Measurements from ENCODE around the gene DLG1. TPM values are rescaled to one million over a fixed set of nuclear protein-coding genes. Genes with fewer than 3 reads are reported as not detected.

Gene DLG1
- total RNA-seq, 1 experiment from 2014 or later = 89.8 TPM

DNA sequence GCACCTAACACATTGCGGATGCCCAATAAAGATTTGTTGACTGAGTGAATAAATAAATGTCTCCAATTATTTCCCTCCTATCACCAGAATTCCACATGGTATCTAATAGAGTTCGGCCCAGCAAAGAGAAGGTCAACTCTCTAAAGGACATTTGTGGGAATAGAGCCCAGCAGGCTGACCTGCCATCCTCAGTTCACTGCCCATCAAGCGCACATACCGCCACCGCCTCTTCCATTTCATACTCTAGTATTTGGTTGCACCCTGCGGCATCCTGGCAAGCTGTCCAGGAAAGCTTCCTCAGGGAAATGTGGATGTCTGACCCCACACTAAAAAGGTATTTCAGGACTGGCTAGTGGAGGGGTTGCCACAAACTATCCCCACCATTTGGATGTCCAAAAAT, 29.8 kb upstream of the DLG1 start:
- ChIA-PET RAD21 (ENCODE audit: low non-redundant PET in 1 of 2, low total read pairs in 2 of 2, uncharacterized antibody in 2 of 2, unreplicated experiment in 2 of 2) (no interaction called here), POLR2A (no interaction called here), CTCF (no interaction called here)
- Histone ChIP-seq H3K4me1 (ENCODE audit: control insufficient read depth in 1 of 2, insufficient read depth in 2 of 2, low read length in 2 of 2) (no peaks in the 10 kb centered on the region), H3K4me3 (replicated peaks in 1 of 2; ENCODE audit: low read depth in 1 of 2, low read length in 2 of 2) (no peak overlapping the region), H3K9me3 (ENCODE audit: control insufficient read depth in 1 of 2, insufficient read depth in 1 of 2, low read depth in 1 of 2, low read length in 2 of 2) (no peaks in the 10 kb centered on the region), H4K20me1 (ENCODE audit: insufficient read depth) (no peaks in the 10 kb centered on the region), H3K27ac (ENCODE audit: low read depth, low read length) (no peak overlapping the region), H3K9me2 (ENCODE audit: insufficient read depth) (no peaks in the 10 kb centered on the region), H3K9ac (ENCODE audit: low read length) (no peak overlapping the region), H3K36me3 (ENCODE audit: control insufficient read depth in 1 of 2, insufficient read depth in 2 of 2, low read length in 2 of 2) (no peaks in the 10 kb centered on the region), H3K27me3 (ENCODE audit: insufficient read depth, low read length) (no peaks in the 10 kb centered on the region), H2AFZ (ENCODE audit: low read depth, low read length, poor library complexity, severe bottlenecking) (no peak overlapping the region), H3K79me2 (ENCODE audit: insufficient read depth, low read length) (no peaks in the 10 kb centered on the region), H3K4me2 (ENCODE audit: low read length) (no peak overlapping the region)
- BruUV-seq (replicated peaks) = no TSS peak
- TF ChIP-seq EZH2 (IDR thresholded peaks at IDR 0.05) (no peak), RAD21 (IDR thresholded peaks at IDR 0.05; ENCODE audit: low read depth) (no peak), SP1 (IDR thresholded peaks at IDR 0.05; ENCODE audit: low read depth) (no peak), EGR1 (IDR thresholded peaks at IDR 0.05; ENCODE audit: low read depth) (no peak), EZH2phosphoT487 (IDR thresholded peaks at IDR 0.05; ENCODE audit: borderline replicate concordance) (no peak), JUND (IDR thresholded peaks at IDR 0.05) (no peak), YY1 (IDR thresholded peaks at IDR 0.05; ENCODE audit: extremely low read depth, insufficient replicate concordance, low read depth, low read length) (no peak), CEBPB (IDR thresholded peaks at IDR 0.05; ENCODE audit: low read depth) (no peak), POLR2AphosphoS5 (IDR thresholded peaks at IDR 0.05; ENCODE audit: low read depth, low read length) (no peak), TCF7L2 (IDR thresholded peaks at IDR 0.05; ENCODE audit: borderline replicate concordance, extremely low read depth, insufficient read depth, insufficient read length) (no peak)
- TF ChIP-seq, protein P1, sequence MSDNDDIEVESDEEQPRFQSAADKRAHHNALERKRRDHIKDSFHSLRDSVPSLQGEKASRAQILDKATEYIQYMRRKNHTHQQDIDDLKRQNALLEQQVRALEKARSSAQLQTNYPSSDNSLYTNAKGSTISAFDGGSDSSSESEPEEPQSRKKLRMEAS (IDR thresholded peaks at IDR 0.05) = no peak
- TF ChIP-seq, protein P2, sequence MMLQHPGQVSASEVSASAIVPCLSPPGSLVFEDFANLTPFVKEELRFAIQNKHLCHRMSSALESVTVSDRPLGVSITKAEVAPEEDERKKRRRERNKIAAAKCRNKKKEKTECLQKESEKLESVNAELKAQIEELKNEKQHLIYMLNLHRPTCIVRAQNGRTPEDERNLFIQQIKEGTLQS (IDR thresholded peaks at IDR 0.05) = no peak
- TF ChIP-seq, protein P3, sequence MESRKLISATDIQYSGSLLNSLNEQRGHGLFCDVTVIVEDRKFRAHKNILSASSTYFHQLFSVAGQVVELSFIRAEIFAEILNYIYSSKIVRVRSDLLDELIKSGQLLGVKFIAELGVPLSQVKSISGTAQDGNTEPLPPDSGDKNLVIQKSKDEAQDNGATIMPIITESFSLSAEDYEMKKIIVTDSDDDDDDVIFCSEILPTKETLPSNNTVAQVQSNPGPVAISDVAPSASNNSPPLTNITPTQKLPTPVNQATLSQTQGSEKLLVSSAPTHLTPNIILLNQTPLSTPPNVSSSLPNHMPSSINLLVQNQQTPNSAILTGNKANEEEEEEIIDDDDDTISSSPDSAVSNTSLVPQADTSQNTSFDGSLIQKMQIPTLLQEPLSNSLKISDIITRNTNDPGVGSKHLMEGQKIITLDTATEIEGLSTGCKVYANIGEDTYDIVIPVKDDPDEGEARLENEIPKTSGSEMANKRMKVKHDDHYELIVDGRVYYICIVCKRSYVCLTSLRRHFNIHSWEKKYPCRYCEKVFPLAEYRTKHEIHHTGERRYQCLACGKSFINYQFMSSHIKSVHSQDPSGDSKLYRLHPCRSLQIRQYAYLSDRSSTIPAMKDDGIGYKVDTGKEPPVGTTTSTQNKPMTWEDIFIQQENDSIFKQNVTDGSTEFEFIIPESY (IDR thresholded peaks at IDR 0.05; ENCODE audit: extremely low read depth, insufficient replicate concordance, low read length) = no peak
- TF ChIP-seq, protein P4, sequence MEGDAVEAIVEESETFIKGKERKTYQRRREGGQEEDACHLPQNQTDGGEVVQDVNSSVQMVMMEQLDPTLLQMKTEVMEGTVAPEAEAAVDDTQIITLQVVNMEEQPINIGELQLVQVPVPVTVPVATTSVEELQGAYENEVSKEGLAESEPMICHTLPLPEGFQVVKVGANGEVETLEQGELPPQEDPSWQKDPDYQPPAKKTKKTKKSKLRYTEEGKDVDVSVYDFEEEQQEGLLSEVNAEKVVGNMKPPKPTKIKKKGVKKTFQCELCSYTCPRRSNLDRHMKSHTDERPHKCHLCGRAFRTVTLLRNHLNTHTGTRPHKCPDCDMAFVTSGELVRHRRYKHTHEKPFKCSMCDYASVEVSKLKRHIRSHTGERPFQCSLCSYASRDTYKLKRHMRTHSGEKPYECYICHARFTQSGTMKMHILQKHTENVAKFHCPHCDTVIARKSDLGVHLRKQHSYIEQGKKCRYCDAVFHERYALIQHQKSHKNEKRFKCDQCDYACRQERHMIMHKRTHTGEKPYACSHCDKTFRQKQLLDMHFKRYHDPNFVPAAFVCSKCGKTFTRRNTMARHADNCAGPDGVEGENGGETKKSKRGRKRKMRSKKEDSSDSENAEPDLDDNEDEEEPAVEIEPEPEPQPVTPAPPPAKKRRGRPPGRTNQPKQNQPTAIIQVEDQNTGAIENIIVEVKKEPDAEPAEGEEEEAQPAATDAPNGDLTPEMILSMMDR (IDR thresholded peaks at IDR 0.05 in 2 of 3, conservative IDR thresholded peaks at IDR 0.05 in 1 of 3; ENCODE audit: borderline replicate concordance in 1 of 3, insufficient read depth in 1 of 3, low read depth in 2 of 3, low read length in 2 of 3) = no peak
- ATAC-seq (no peak), DNase-seq (ENCODE audit: low read depth, low spot score) (no peak)
- intact Hi-C loops (cut with micrococcal nuclease) = no loop called here

All from HCT116 (cell line).